ENCODE data around the gene PLRG1.
"Not testable (repeated sequence)": the region's sequence is repeated elsewhere in the genome, so short reads cannot be mapped to it uniquely, and the experiment has no call there.

DNA sequence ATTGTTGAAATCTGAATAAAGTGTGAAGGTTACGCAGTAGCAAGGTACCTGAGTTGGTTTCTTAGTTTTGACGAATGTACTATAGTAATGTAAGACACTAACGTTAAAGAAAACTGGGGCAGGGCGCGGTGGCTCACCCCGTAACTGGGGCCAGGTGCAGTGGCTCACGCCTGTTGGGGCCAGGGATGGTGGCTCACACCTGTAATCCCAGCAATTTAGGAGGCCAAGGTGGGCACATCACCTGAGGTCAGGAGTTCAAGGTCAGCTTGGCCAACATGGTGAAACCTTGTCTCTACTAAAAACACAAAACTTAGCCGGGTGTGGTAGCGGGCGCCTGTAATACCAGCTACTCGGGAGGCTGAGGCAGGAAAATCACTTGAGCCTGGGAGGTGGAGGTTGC lies 47.1 kb upstream of the PLRG1 start:
- TF ChIP-seq EP300, POLR2A (IDR thresholded peaks at IDR 0.05): not testable (repeated sequence)
- TF ChIP-seq, protein P1, sequence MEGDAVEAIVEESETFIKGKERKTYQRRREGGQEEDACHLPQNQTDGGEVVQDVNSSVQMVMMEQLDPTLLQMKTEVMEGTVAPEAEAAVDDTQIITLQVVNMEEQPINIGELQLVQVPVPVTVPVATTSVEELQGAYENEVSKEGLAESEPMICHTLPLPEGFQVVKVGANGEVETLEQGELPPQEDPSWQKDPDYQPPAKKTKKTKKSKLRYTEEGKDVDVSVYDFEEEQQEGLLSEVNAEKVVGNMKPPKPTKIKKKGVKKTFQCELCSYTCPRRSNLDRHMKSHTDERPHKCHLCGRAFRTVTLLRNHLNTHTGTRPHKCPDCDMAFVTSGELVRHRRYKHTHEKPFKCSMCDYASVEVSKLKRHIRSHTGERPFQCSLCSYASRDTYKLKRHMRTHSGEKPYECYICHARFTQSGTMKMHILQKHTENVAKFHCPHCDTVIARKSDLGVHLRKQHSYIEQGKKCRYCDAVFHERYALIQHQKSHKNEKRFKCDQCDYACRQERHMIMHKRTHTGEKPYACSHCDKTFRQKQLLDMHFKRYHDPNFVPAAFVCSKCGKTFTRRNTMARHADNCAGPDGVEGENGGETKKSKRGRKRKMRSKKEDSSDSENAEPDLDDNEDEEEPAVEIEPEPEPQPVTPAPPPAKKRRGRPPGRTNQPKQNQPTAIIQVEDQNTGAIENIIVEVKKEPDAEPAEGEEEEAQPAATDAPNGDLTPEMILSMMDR (IDR thresholded peaks at IDR 0.05): not testable (repeated sequence)
